ENCODE results near the gene BEND3. TPM values are rescaled to one million over a fixed set of nuclear protein-coding genes. Genes with fewer than 3 reads are reported as not detected.
A peak's percentile ranks its signal among the peaks of the same experiment; 100 is the strongest.

The BEND3 gene
- total and polyA plus RNA-seq, 7 donors = 0.60 to 2.8 (median 1.1) TPM

DNA sequence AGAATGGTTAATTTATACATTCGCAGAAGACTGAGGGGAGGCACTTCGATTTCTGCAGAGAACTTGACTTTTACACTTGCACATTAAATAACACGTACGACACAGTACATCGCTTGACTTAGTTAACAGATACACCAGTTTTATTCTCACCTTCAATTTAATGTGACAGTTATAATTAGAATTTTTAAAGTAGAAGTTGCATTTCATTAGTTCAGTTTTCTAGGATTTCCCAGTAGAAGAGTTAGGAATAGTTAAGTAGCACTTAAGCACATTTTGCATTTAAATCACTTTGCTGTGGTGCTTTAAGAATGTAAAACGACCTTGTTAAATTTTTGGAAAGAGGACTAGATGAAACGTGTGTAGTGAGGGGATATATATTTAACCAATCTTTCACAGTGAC, 1.6 kb upstream of the BEND3 start:
- no peak overlapping the region for H3K27ac ChIP-seq
- DNase-seq = no peak
- no peaks in the 10 kb centered on the region for H3K36me3 ChIP-seq
- H3K4me3 ChIP-seq = no peak overlapping the region
- TF ChIP-seq, protein P1, sequence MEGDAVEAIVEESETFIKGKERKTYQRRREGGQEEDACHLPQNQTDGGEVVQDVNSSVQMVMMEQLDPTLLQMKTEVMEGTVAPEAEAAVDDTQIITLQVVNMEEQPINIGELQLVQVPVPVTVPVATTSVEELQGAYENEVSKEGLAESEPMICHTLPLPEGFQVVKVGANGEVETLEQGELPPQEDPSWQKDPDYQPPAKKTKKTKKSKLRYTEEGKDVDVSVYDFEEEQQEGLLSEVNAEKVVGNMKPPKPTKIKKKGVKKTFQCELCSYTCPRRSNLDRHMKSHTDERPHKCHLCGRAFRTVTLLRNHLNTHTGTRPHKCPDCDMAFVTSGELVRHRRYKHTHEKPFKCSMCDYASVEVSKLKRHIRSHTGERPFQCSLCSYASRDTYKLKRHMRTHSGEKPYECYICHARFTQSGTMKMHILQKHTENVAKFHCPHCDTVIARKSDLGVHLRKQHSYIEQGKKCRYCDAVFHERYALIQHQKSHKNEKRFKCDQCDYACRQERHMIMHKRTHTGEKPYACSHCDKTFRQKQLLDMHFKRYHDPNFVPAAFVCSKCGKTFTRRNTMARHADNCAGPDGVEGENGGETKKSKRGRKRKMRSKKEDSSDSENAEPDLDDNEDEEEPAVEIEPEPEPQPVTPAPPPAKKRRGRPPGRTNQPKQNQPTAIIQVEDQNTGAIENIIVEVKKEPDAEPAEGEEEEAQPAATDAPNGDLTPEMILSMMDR (IDR thresholded peaks at IDR 0.05) = no peak
- peak in 1 of 4 donors; percentile 4 for TF ChIP-seq POLR2AphosphoS5 (IDR thresholded peaks at IDR 0.05)
- 31 to 47% methylated on average over 7 of the region's 7 CpGs for WGBS, 2 donors
- H3K27me3 ChIP-seq = peaks cover 5 to 30% (median 7%) of the 10 kb centered on the region in 3 donors
- peaks cover 0 to 21% (median 17%) of the 10 kb centered on the region in 4 donors for H3K4me1 ChIP-seq
- no peaks in the 10 kb centered on the region for H3K9me3 ChIP-seq
- intact Hi-C loops (cut with DNase I) = loop anchor here (10.0 kb wide), 2 partner anchors 782 to 1978 kb away; partner anchors contain the start of genes CEP57L1 and SESN1

DNA sequence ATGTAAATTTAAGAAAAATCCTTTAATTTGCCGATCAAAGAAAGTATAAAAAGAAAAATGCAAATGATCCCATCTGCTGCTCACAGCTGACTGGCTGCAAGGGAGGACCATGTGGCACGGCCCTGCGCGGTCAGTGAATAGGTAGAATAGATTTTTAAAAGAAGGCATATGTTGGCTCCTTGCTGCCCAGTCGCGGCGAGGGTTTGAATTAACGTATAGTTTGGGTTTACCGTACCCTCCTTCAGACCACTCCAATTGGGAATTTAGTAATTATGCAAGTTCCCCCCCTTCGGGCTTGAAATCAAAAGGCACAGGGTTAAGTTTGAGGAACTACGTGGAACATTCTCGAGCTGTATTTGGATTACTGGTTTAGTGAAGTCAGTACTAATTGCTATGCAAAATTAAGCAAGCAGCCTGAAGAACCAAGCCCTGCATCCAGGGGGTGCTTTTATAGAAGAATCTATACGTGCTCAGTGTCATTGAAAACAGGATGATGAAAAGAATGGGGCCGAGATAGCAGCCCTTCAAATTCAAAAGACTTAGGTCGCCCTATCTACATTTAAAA, 1.1 kb upstream of the BEND3 start:
- H3K27ac ChIP-seq = no peak overlapping the region
- peak overlapping the region; percentile 48 to 77 (median 74) for H3K4me3 ChIP-seq
- H3K4me1 ChIP-seq = peaks cover 0 to 21% (median 17%) of the 10 kb centered on the region in 4 donors
- peak; percentile 44 for DNase-seq
- no peaks in the 10 kb centered on the region for H3K36me3 ChIP-seq
- TF ChIP-seq POLR2AphosphoS5 (IDR thresholded peaks at IDR 0.05) = no peak
- TF ChIP-seq, protein P1 (IDR thresholded peaks at IDR 0.05) = no peak
- no peak for TF ChIP-seq POLR2A (IDR thresholded peaks at IDR 0.05)
- peaks cover 5 to 30% (median 7%) of the 10 kb centered on the region in 3 donors for H3K27me3 ChIP-seq
- intact Hi-C loops (cut with DNase I) = loop anchor here (10.0 kb wide), 2 partner anchors 782 to 1978 kb away; partner anchors contain the start of genes CEP57L1 and SESN1
- 3 to 4% methylated on average over 15 of the region's 15 CpGs for WGBS, 2 donors
- H3K9me3 ChIP-seq = no peaks in the 10 kb centered on the region

DNA sequence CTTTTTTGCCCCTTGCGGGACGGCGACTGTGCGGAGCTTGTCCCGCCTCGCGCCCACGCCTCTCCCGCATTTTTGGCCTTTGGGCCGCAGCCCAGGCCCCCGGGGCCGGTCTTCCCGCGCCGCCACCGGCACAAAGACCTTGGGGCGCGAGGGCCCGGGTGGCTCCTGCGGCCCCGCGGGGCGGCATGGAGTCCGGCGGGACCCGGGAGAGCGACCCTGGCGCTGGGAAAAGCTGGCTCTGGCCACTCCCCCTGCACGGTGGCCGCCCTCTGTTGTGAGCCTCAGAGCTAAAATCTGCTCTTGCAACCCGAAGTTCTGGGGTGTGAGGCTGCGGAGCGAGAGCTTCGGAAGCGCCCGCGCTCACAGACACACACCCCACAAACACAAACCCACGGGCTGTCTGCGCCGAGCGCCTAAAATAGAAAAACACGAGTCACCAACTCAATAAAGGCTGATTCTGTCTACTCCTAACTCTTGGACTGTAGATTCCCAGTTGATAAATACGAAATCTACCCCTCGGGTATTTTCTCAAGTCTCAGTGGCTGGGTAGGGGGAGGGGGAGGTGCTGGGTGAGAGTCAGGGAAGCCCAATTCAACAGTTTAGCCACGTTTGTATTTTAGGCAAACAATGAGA, 496 bp upstream of the BEND3 start:
- Histone ChIP-seq H3K4me3 (peak overlapping the region; percentile 48 to 77 (median 74)), H3K27me3 (peaks cover 5 to 30% (median 7%) of the 10 kb centered on the region in 3 donors), H3K4me1 (peaks cover 0 to 21% (median 17%) of the 10 kb centered on the region in 4 donors), H3K27ac (peak overlapping the region; percentile 37 to 60 (median 51)), H3K9me3 (no peaks in the 10 kb centered on the region), H3K36me3 (no peaks in the 10 kb centered on the region)
- intact Hi-C loops (cut with DNase I) = loop anchor here (2.0 to 10.0 kb wide), 3 partner anchors 87 to 1979 kb away; partner anchors contain the start of genes CEP57L1, MTRES1 and SESN1
- peak; percentile 63 for DNase-seq
- TF ChIP-seq POLR2AphosphoS5 (IDR thresholded peaks at IDR 0.05) (no peak), POLR2A (IDR thresholded peaks at IDR 0.05) (no peak)
- TF ChIP-seq, protein P1 (IDR thresholded peaks at IDR 0.05) = no peak
- WGBS, 2 donors = 0% methylated on average over 45 of the region's 45 CpGs

DNA sequence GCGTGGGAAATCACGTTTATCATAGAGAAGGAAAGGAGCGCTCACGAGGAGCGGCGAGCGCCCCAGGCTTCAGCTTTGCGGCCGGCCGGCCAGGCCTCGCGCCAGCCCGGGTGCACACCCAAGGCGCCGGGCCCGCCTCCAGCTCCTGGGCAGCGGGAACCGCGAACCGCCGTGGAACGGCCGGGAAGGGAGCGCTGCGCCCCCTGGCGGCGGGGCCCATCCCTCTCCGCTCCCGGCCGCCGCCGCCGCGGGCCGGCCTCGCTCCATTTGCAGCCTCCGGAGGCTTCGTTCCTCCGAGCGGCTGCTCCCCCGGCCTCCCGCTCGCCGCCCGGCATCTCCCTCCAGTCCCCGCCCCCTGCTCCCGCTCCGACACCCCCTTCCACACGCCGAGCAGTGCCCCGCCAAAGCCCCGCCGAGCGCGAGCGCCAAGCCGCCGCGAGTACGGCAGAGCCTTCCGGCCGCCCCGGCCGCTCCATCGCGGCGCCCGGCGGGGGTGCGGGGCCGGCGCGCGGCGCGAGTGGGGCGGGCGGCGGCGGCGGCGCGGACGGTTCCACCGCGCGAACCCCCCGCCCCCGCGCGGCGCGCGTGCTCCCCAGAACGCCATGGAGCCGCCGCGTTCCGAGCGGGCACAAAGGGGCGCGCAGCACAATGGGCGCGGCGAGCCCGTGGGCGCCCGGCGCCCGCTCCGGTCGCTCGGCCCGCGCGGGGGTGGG, 946 bp downstream of the BEND3 start:
- Histone ChIP-seq H3K27ac (peak overlapping the region; percentile 52 to 82 (median 77)), H3K36me3 (no peaks in the 10 kb centered on the region), H3K4me3 (peak overlapping the region; percentile 41 to 77 (median 74)), H3K27me3 (peaks cover 5 to 30% (median 7%) of the 10 kb centered on the region in 3 donors), H3K9me3 (no peaks in the 10 kb centered on the region), H3K4me1 (peaks cover 0 to 21% (median 17%) of the 10 kb centered on the region in 4 donors)
- TF ChIP-seq POLR2AphosphoS5 (IDR thresholded peaks at IDR 0.05) = no peak
- TF ChIP-seq, protein P1 (IDR thresholded peaks at IDR 0.05) = peak in 2 of 4 experiments; percentile 40 to 89
- intact Hi-C loops (cut with DNase I) = loop anchor here (2.0 to 10.0 kb wide), 3 partner anchors 86 to 1980 kb away; partner anchors contain the start of genes CEP57L1, MTRES1 and SESN1
- WGBS, 2 donors = 0 to 1% methylated on average over 116 of the region's 116 CpGs
- DNase-seq = peak; percentile 90

All from sigmoid colon (tissue), 7 donors.